BLaER1 (cell line): ENCODE data around the gene GPR155.
A peak's percentile ranks its signal among the peaks of the same experiment; 100 is the strongest.
"Not testable (repeated sequence)": the region's sequence is repeated elsewhere in the genome, so short reads cannot be mapped to it uniquely, and the experiment has no call there.

Source experiments
- H3K27ac ChIP-seq: shearing (Covaris generic); formaldehyde crosslinking; 2 replicates; pipeline ENCODE4 v1.8.1; 2022
- H3K27me3 ChIP-seq: shearing (Covaris generic); formaldehyde crosslinking; 2 replicates; pipeline ENCODE4 v1.8.1; 2022
- H3K36me3 ChIP-seq: shearing (Covaris generic); formaldehyde crosslinking; 2 replicates; pipeline ENCODE4 v1.8.1; 2022
- H3K4me1 ChIP-seq: shearing (Covaris generic); formaldehyde crosslinking; 2 replicates; pipeline ENCODE4 v1.8.1; 2022
- H3K4me2 ChIP-seq: shearing (Covaris generic); formaldehyde crosslinking; 2 replicates; pipeline ENCODE4 v1.8.1; 2022
- H3K4me3 ChIP-seq: shearing (Covaris generic); formaldehyde crosslinking; 2 replicates; pipeline ENCODE4 v1.8.1; 2022
- H3K9ac ChIP-seq: shearing (Covaris generic); formaldehyde crosslinking; 2 replicates; pipeline ENCODE4 v1.8.1; 2022
- H3K9me3 ChIP-seq: shearing (Covaris generic); formaldehyde crosslinking; 2 replicates; pipeline ENCODE4 v1.8.1; 2022
- H4K20me1 ChIP-seq: shearing (Covaris generic); formaldehyde crosslinking; 2 replicates; pipeline ENCODE4 v1.8.1; 2022
- Cebpa-rat ChIP-seq: shearing (Covaris generic); IDR thresholded peaks from 2 replicates; pipeline ENCODE4 v1.8.1; 2022

Gene GPR155

DNA sequence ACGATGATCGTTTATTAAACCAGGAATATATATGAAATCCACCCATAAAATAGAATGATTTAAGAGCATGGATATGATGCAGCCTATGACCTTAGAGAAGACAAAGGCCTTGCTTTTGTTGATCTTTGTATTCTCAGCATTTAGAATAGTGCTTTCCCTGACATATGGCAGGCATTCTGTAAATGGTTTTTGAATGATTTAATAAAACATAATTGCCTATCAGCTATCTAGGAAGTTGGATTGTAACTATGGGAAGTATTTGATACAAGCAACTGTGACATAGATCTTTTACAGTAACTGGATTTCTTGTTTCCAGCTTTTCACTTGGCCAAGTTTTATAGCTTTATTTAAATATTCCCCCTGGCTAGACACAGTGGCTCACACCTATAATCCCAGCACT is 5.1 kb upstream of the GPR155 start:
- H3K4me2 ChIP-seq = no peak overlapping the region
- no peaks in the 10 kb centered on the region for H3K9me3 ChIP-seq

GRCh38 chr2:174490051-174490450 is 3.2 kb upstream of the GPR155 start:
- no peaks in the 10 kb centered on the region for H3K9me3 ChIP-seq
- peaks cover 15% of the 10 kb centered on the region for H3K27me3 ChIP-seq
- H3K4me1 ChIP-seq = peaks cover 59% of the 10 kb centered on the region
- no peaks in the 10 kb centered on the region for H3K36me3 ChIP-seq
- peak overlapping the region; percentile 83 for H3K4me2 ChIP-seq
- no peak for TF ChIP-seq Cebpa-rat
- peak overlapping the region; percentile 70 for H3K27ac ChIP-seq
- H4K20me1 ChIP-seq = no peaks in the 10 kb centered on the region
- H3K9ac ChIP-seq = peak overlapping the region; percentile 68
- H3K4me3 ChIP-seq = peak overlapping the region; percentile 52

More for the DNA sequence above, 5.1 kb upstream of the GPR155 start:
- H3K36me3 ChIP-seq = no peaks in the 10 kb centered on the region
- H3K9ac ChIP-seq = no peak overlapping the region
- no peak for TF ChIP-seq Cebpa-rat
- peaks cover 47% of the 10 kb centered on the region for H3K4me1 ChIP-seq
- H3K27me3 ChIP-seq = no peaks in the 10 kb centered on the region
- H4K20me1 ChIP-seq = no peaks in the 10 kb centered on the region
- H3K27ac ChIP-seq = no peak overlapping the region
- no peak overlapping the region for H3K4me3 ChIP-seq

DNA sequence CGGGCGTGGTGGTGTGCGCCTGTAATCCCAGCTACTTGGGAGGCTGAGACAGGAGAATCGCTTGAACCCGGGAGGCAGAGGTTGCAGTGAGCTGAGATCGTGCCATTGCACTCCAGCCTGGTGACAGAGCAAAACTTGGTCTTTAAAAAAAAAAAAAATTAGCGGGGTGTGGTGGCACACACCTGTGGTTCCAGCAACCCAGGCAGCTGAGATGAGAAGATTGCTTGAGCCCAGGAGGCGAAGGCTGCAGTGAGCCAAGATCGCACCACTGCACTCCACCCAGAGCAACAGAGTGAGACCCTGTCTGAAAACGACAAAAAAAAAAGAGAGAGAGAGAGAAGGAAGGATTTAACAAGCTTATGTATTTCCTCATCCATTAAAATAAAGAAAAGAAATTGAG is 2.7 kb upstream of the GPR155 start:
- Histone ChIP-seq H3K4me2 (peak overlapping the region; percentile 83), H3K4me1 (peaks cover 65% of the 10 kb centered on the region), H3K9ac (peak overlapping the region; percentile 68)

GRCh38 chr2:174487820-174488162 is 962 bp upstream of the GPR155 start:
- no peak overlapping the region for H3K9ac ChIP-seq
- no peak overlapping the region; the same call in 1 of the 2 replicates for H3K4me3 ChIP-seq
- no peak overlapping the region for H3K27ac ChIP-seq
- H3K4me2 ChIP-seq = peak overlapping the region; percentile 68; the same call in 1 of the 2 replicates
- no peaks in the 10 kb centered on the region for H4K20me1 ChIP-seq
- H3K9me3 ChIP-seq = no peaks in the 10 kb centered on the region
- H3K27me3 ChIP-seq = peaks cover 15% of the 10 kb centered on the region
- TF ChIP-seq Cebpa-rat = no peak
- H3K4me1 ChIP-seq = peaks cover 51% of the 10 kb centered on the region
- H3K36me3 ChIP-seq = no peaks in the 10 kb centered on the region

More for the DNA sequence above, 2.7 kb upstream of the GPR155 start:
- H3K27me3 ChIP-seq = peaks cover 15% of the 10 kb centered on the region
- H3K9me3 ChIP-seq, H4K20me1 ChIP-seq, H3K36me3 ChIP-seq: not testable (repeated sequence)
- peak overlapping the region; percentile 52 for H3K4me3 ChIP-seq
- H3K27ac ChIP-seq = peak overlapping the region; percentile 70

DNA sequence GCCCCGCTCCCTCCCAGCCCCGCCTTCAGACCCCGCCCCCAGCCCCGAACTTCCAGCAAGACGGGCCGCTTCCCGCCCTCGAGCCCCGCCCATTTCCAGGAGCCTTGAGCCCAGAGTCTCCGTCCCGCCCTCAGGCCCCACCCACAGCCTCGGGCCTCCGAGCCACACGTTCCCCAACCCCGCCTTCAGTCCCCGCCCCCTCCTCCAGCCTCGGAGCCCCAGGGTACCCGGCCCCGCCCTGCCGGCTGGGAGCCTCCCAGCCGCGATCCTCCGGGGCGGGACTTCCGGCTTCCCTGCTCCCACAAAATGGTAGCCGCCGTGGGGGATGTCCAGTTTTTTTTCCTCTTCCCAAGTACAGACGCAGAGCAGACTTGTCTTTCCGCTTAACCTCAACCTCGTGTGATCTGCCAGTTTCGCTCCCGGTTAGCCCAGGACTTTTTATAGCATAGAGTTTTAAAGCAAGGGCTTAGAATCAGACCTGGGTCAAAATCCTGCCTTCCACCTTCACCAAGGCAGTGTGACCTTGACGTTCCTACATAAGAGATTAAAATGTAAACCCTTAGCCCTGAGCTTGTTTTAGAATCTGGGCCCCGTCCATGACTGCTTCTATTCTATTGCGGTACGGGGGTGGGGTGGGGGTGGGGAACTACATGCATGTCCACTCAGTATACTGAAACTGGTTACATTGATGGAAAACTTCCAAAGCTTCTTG is 435 bp upstream of the GPR155 start:
- peak overlapping the region; percentile 87 for H3K4me3 ChIP-seq
- H3K27me3 ChIP-seq = peaks cover 15% of the 10 kb centered on the region
- no peaks in the 10 kb centered on the region for H4K20me1 ChIP-seq
- peaks cover 46% of the 10 kb centered on the region for H3K4me1 ChIP-seq
- no peaks in the 10 kb centered on the region for H3K36me3 ChIP-seq
- no peak for TF ChIP-seq Cebpa-rat
- H3K9me3 ChIP-seq = no peaks in the 10 kb centered on the region
- peak overlapping the region; percentile 68 for H3K4me2 ChIP-seq
- H3K27ac ChIP-seq = peak overlapping the region; percentile 78
- peak overlapping the region; percentile 65; the same call in 1 of the 2 replicates for H3K9ac ChIP-seq

DNA sequence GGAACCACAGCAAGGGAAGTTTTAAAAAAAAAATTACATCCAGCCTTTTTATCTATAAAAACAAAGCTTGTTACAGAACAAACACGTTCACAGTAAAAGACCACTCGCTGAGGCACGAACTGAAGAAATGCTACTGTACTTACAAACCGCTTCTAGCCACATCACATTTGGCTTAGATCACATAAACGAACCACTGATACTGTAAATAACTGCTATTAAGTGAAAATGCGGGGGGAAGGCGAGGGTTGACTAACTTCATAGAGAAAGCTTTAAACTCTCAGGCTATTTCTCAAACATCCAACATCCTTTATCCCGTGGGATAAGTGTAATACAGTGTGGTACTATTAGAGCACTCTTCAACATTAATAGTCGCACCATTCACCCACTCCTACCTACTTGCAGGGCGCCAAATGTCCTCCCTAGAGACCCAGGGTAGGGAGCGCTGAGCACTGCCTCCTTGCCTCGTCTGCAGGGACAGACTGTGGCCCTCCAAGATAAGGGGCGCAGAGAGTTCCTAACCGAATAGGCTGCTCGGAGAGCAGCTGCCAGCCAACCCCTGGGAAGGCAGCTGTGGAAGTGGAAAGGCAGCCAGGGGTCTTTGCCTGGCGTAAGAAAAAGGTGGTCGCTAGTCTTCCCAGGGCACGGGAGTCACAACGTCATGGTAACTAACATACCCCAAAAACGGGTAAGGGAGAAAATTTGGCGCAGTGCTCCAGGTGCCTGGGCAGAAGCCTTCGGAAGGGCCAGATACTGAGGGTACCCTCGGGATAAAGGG is 854 bp downstream of the GPR155 start:
- H3K9me3 ChIP-seq = no peaks in the 10 kb centered on the region
- H3K4me2 ChIP-seq = peak overlapping the region; percentile 98
- peak overlapping the region; percentile 87 for H3K4me3 ChIP-seq
- no peak overlapping the region for H3K27ac ChIP-seq
- H3K27me3 ChIP-seq = peaks cover 15% of the 10 kb centered on the region
- H4K20me1 ChIP-seq = no peaks in the 10 kb centered on the region
- H3K36me3 ChIP-seq = peaks cover 6% of the 10 kb centered on the region; the same call in 1 of the 2 replicates
- H3K9ac ChIP-seq = peak overlapping the region; percentile 70
- TF ChIP-seq Cebpa-rat = no peak
- H3K4me1 ChIP-seq = peaks cover 42% of the 10 kb centered on the region

DNA sequence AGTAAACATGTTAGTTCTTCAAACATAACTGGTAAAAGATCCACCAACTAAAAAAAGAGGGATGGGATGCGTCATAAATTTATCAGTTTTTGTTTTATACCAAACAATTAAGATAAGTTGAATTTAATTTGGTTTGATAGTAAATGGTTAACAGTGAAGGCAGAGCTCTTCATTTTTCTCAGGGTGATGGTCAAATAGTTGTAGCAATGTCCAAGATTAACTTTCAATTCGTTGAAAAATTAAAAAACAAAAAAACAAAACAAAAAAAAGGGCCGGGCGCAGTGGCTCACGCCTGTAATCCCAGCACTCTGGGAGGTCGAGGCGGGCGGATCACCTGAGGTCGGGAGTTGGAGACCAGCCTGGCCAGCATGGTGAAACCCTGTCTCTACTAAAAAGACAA is 1.8 kb downstream of the GPR155 start:
- peaks cover 36% of the 10 kb centered on the region for H3K4me1 ChIP-seq
- H3K9me3 ChIP-seq, H4K20me1 ChIP-seq, H3K36me3 ChIP-seq, H3K27ac ChIP-seq, H3K9ac ChIP-seq: not testable (repeated sequence)
- H3K27me3 ChIP-seq = peaks cover 15% of the 10 kb centered on the region
- peak overlapping the region; percentile 98 for H3K4me2 ChIP-seq
- peak overlapping the region; percentile 87; the same call in 1 of the 2 replicates for H3K4me3 ChIP-seq

DNA sequence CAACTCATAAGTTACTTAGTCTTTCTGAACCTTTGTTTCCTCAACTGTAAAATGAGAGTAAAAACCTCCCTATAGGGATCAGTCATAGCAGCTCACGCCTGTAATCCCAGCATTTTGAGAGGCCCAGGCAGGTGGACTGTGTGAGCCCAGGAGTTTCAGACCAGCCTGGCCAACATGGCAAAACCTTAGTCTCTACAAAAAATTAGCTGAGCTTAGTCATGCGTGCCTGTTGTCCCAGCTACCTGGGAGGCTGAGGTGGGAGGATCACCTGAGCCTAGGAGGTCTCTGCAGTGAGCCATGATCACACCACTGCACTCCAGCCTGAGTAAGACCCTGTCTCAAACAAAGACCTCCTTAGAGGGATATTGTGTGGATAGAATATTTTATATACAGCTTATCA is 2.3 kb downstream of the GPR155 start:
- TF ChIP-seq Cebpa-rat = no peak
- H3K4me1 ChIP-seq = peaks cover 31% of the 10 kb centered on the region
- no peak overlapping the region for H3K4me3 ChIP-seq
- H3K36me3 ChIP-seq = peaks cover 6% of the 10 kb centered on the region; the same call in 1 of the 2 replicates
- H3K27me3 ChIP-seq = peaks cover 15% of the 10 kb centered on the region
- H3K9ac ChIP-seq = no peak overlapping the region
- no peaks in the 10 kb centered on the region for H4K20me1 ChIP-seq
- H3K9me3 ChIP-seq = no peaks in the 10 kb centered on the region
- H3K4me2 ChIP-seq = 0 out of 2 replicates have a peak overlapping the region, but pooled peaks have one; percentile 98
- no peak overlapping the region for H3K27ac ChIP-seq

DNA sequence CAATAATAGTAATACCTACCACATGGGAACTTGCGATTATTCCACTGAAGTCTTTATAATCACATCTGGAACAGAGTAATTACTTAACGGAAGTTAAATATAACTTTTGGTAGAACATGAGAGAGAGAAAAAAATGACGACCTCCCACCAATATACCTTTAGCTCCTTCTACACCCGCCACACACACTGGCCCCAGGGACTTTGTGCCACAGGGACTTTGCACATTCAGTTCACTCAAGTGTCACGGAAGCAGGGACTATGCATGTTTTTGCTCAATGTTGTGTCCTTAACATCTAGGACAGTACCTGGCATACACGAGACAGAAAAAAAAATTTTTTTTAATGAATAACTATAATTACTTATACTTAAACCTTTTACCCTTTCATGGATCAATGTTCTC is 4.0 kb downstream of the GPR155 start:
- peaks cover 6% of the 10 kb centered on the region; the same call in 1 of the 2 replicates for H3K36me3 ChIP-seq
- H4K20me1 ChIP-seq = no peaks in the 10 kb centered on the region

DNA sequence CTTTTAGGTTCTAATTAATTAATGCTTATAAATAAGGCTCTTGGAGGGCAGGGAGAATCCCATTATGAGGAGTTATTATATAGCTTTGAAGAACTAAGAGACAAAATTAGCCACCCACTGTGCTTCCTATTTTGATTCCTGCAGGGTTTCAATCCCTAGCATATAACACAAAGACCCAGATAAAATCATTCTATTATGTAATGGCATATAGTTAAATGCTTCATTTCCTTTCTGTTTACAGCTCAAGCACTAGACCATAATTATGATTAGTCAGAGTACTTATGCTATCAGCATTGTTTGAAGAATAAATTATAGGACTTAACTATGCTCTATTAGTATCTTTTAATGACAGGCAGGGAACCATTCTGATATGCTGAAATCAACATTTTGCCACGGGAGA is 9.1 kb downstream of the GPR155 start:
- H3K27ac ChIP-seq = no peak overlapping the region
- H3K4me1 ChIP-seq = peaks cover 10% of the 10 kb centered on the region
- H3K36me3 ChIP-seq = peaks cover 6% of the 10 kb centered on the region; the same call in 1 of the 2 replicates
- H3K4me2 ChIP-seq = no peak overlapping the region
- no peaks in the 10 kb centered on the region for H4K20me1 ChIP-seq
- H3K9ac ChIP-seq = no peak overlapping the region
- no peak for TF ChIP-seq Cebpa-rat
- H3K9me3 ChIP-seq = no peaks in the 10 kb centered on the region
- no peaks in the 10 kb centered on the region for H3K27me3 ChIP-seq
- H3K4me3 ChIP-seq = no peak overlapping the region

More for the DNA sequence above, 4.0 kb downstream of the GPR155 start:
- H3K9ac ChIP-seq = no peak overlapping the region
- no peak overlapping the region for H3K4me2 ChIP-seq
- peaks cover 15% of the 10 kb centered on the region for H3K27me3 ChIP-seq
- no peak overlapping the region for H3K27ac ChIP-seq
- H3K4me3 ChIP-seq = no peak overlapping the region
- TF ChIP-seq Cebpa-rat = no peak
- H3K4me1 ChIP-seq = peaks cover 20% of the 10 kb centered on the region
- no peaks in the 10 kb centered on the region for H3K9me3 ChIP-seq
